ENCODE data around the gene SFTPA1.
"Not testable (repeated sequence)": the region's sequence is repeated elsewhere in the genome, so short reads cannot be mapped to it uniquely, and the experiment has no call there.

The SFTPA1 gene

GRCh38 chr10:79616164-79616563 is 5.4 kb downstream of the SFTPA1 start:
- DNase-seq (ENCODE audit: low spot score): no peak
- no peak for TF ChIP-seq CTCF (IDR thresholded peaks at IDR 0.05; ENCODE audit: extremely low read depth, missing control alignments)

DNA sequence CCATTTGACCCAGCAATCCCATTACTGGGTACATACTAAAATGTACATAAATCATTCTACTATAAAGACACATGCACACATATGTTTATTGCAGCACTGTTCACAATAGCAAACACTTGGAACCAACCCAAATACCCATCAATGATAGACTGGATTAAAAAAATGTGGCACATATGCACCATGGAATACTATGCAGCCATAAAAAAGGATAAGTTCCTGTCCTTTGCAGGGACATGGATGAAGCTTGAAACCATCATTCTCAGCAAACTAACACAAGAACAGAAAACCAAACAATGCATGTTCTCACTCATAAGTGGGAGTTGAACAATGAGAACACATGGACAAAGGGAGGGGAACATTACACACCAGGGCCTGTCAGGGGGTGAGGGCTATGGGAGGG is 12.9 kb downstream of the SFTPA1 start:
- not testable (repeated sequence) for DNase-seq (ENCODE audit: low spot score)

GRCh38 chr10:79627075-79627474 is 16.3 kb downstream of the SFTPA1 start:
- TF ChIP-seq CTCF (IDR thresholded peaks at IDR 0.05; ENCODE audit: extremely low read depth, missing control alignments): no peak
- no peak for DNase-seq (ENCODE audit: low spot score)

GRCh38 chr10:79628083-79628482 is 17.3 kb downstream of the SFTPA1 start:
- TF ChIP-seq CTCF (IDR thresholded peaks at IDR 0.05; ENCODE audit: extremely low read depth, missing control alignments): no peak
- DNase-seq (ENCODE audit: low spot score): no peak

- DNase-seq (ENCODE audit: low spot score): no peak
- no peak for TF ChIP-seq CTCF (IDR thresholded peaks at IDR 0.05; ENCODE audit: extremely low read depth, missing control alignments)
Measured at GRCh38 chr10:79628988-79629954, 18.5 kb downstream of the SFTPA1 start.

DNA sequence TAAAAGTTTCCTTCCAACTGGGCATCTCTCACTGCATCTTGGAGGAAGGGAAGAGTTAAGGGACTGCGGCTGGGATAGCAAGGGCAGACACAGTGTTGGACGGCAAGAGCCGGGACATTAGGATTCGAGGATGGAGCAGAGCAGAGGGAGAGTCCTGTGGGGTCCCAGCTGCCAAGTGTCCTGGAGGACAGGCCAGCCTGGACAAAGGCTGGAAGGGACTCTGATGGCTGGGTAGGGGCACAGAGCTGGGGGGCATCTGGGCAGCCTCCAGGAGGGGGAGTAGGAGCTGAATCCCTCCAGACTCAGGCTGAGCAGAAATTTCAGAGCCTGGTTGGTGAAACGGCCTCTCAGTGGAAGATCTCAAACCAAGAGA is 19.2 kb downstream of the SFTPA1 start:
- no peak for DNase-seq (ENCODE audit: low spot score)
- no peak for TF ChIP-seq CTCF (IDR thresholded peaks at IDR 0.05; ENCODE audit: extremely low read depth, missing control alignments)

DNA sequence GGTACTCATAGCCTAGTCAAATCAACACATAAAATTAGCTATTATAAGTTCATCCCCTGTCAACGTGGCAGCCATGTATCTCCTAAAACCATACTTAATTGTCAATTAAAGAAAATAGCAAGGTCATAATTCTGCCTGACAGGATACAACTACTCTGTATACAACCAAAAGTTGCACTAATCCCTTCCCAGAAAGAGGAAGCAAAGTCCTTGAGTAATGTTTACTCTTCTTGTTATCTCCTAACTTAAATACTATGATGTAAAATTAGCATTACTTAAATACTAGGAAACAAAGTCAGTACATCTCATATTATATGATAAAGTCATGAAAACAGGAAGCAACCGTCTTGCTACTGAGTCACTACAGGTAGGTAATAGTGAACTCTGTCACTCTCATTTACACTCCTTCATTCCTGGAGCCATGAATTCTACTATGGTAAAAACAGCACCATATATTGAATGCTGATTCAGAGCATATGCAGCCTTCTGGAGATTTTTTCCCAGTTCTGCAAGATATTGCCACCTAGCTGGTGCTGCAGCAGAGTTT is 26.0 kb downstream of the SFTPA1 start:
- not testable (repeated sequence) for DNase-seq (ENCODE audit: low spot score)

- no peak for DNase-seq (ENCODE audit: low spot score)
- no peak for TF ChIP-seq CTCF (IDR thresholded peaks at IDR 0.05; ENCODE audit: extremely low read depth, missing control alignments)
Measured at GRCh38 chr10:79638318-79638717, 27.6 kb downstream of the SFTPA1 start.

GRCh38 chr10:79652695-79653094 is 42.0 kb downstream of the SFTPA1 start:
- not testable (repeated sequence) for DNase-seq (ENCODE audit: low spot score)

GRCh38 chr10:79663287-79663686 is 52.5 kb downstream of the SFTPA1 start:
- DNase-seq (ENCODE audit: low spot score): not testable (repeated sequence)

GRCh38 chr10:79664686-79665085 is 53.9 kb downstream of the SFTPA1 start:
- not testable (repeated sequence) for DNase-seq (ENCODE audit: low spot score)
